ENCODE results near the gene COQ9.

DNA sequence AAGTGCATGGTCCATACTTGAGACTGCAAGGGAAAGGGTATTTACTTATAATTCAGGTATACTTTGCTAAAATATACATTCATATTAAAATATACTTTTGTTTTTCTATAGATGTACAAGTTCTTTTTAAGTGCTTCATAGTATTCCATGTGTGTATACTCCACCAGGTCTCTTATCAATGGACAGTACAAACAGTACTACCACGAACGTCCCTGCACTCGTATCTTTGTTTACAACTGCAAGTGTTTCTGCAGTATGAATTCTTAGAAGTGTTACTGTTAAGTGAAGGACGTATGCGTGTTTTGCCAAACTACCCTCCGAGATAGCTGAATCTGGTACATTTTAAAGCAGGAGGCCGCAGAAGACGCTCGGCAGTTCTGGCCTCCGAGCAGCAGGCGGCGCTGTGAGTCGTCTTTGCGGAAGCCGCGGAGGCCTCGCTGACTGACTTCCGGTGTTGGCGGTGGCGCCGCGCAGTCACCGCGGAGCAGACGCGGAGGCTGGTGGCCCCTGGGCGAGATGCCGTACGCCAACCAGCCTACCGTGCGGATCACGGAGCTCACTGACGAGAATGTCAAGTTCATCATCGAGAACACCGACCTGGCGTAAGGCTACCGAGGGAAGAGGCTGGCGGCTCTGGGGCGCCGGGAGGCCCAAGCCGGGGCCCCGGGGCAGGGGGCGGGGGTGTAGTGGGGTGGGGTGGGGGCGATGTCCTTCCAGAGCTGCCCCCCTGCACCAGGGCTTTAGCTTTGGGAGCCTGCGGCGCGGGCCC is 15.1 kb downstream of the COQ9 start, which contains the start of gene POLR2C:
- peak; percentile 82 to 95 (median 94) for TF ChIP-seq POLR2A (IDR thresholded peaks at IDR 0.05)
- TF ChIP-seq, protein P1, sequence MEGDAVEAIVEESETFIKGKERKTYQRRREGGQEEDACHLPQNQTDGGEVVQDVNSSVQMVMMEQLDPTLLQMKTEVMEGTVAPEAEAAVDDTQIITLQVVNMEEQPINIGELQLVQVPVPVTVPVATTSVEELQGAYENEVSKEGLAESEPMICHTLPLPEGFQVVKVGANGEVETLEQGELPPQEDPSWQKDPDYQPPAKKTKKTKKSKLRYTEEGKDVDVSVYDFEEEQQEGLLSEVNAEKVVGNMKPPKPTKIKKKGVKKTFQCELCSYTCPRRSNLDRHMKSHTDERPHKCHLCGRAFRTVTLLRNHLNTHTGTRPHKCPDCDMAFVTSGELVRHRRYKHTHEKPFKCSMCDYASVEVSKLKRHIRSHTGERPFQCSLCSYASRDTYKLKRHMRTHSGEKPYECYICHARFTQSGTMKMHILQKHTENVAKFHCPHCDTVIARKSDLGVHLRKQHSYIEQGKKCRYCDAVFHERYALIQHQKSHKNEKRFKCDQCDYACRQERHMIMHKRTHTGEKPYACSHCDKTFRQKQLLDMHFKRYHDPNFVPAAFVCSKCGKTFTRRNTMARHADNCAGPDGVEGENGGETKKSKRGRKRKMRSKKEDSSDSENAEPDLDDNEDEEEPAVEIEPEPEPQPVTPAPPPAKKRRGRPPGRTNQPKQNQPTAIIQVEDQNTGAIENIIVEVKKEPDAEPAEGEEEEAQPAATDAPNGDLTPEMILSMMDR (IDR thresholded peaks at IDR 0.05): peak; percentile 86 to 98 (median 96)
